B cell (primary cell): ENCODE measurements around the gene LAPTM4A.
"Not testable (repeated sequence)": the region's sequence is repeated elsewhere in the genome, so short reads cannot be mapped to it uniquely, and the experiment has no call there.

Source experiments
- EZH2 ChIP-seq: IDR thresholded peaks from 2 replicates; pipeline ENCODE4 v1.6.1; 2012; ENCODE audit warnings: borderline replicate concordance, low read depth, mild to moderate bottlenecking, moderate library complexity, low read length; ENCODE audit not compliant: insufficient read depth, poor library complexity, severe bottlenecking
- TF ChIP-seq, protein P1 (sequence below): fragments of 200-600 bp; IDR thresholded peaks from one replicate; pipeline ENCODE4 v1.8.0; 2022; ENCODE audit warnings: antibody characterized with exemption, mild to moderate bottlenecking

DNA sequence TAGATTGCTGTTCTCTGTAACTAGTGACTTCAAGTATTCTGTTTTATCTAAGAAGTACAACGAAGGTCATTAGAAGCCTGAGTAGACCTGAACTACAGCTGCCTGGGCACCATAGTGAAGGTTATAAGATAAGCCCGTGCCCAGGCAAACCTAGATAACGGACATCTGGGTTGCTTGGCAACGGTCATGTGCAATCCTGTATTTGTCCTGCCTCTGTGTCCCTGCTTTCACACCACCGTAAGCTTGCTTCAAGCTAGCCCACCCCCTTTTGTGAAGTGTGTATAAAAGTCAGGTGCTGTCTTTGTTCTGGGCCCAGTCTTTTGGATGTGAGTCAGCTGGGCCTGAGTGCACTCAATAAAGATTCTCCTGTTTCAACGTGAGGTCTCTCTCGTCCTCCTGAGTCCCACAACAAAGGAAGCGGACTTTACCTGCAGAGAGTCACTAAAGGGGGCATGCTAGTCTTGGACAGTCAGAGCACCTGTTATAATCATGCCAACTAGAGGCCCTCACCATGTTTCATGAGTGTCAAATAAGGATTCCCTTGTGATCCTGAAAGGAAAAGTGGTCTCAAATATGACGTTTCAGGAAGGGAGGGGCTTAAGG lies 22.7 kb upstream of the LAPTM4A start:
- TF ChIP-seq, protein P1, sequence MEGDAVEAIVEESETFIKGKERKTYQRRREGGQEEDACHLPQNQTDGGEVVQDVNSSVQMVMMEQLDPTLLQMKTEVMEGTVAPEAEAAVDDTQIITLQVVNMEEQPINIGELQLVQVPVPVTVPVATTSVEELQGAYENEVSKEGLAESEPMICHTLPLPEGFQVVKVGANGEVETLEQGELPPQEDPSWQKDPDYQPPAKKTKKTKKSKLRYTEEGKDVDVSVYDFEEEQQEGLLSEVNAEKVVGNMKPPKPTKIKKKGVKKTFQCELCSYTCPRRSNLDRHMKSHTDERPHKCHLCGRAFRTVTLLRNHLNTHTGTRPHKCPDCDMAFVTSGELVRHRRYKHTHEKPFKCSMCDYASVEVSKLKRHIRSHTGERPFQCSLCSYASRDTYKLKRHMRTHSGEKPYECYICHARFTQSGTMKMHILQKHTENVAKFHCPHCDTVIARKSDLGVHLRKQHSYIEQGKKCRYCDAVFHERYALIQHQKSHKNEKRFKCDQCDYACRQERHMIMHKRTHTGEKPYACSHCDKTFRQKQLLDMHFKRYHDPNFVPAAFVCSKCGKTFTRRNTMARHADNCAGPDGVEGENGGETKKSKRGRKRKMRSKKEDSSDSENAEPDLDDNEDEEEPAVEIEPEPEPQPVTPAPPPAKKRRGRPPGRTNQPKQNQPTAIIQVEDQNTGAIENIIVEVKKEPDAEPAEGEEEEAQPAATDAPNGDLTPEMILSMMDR = not testable (repeated sequence)
- not testable (repeated sequence) for TF ChIP-seq EZH2
